HPDE6-E6E7 (cell line): ENCODE results near the gene DBN1.

ENCODE experiments used
- DNase-seq: peaks from one replicate; pipeline ENCODE4 v3.0.0; 2011; ENCODE audit warnings: missing footprints; ENCODE audit errors: extremely low spot score

The DBN1 gene

GRCh38 chr5:177443144-177443983 lies 30.1 kb downstream of the DBN1 start:
- DNase-seq = no peak

- DNase-seq = no peak
Observed at GRCh38 chr5:177442066-177442826, 31.2 kb downstream of the DBN1 start.

GRCh38 chr5:177440990-177441780 lies 32.2 kb downstream of the DBN1 start:
- DNase-seq = no peak

- no peak for DNase-seq
Observed at GRCh38 chr5:177440211-177440989, 33.0 kb downstream of the DBN1 start.

GRCh38 chr5:177439518-177440053 lies 33.8 kb downstream of the DBN1 start:
- no peak for DNase-seq

GRCh38 chr5:177438468-177438867 lies 35.0 kb downstream of the DBN1 start:
- no peak for DNase-seq

GRCh38 chr5:177437623-177438022 lies 35.8 kb downstream of the DBN1 start:
- DNase-seq = no peak

GRCh38 chr5:177435847-177436536 lies 37.4 kb downstream of the DBN1 start:
- DNase-seq = no peak

- DNase-seq = no peak
Observed at GRCh38 chr5:177434942-177435738, 38.3 kb downstream of the DBN1 start.

- DNase-seq = no peak
Observed at GRCh38 chr5:177434437-177434836, 39.0 kb downstream of the DBN1 start.

GRCh38 chr5:177433658-177434217 lies 39.7 kb downstream of the DBN1 start:
- no peak for DNase-seq

GRCh38 chr5:177432839-177433657 lies 40.4 kb downstream of the DBN1 start:
- no peak for DNase-seq

- no peak for DNase-seq
Observed at GRCh38 chr5:177432143-177432838, 41.1 kb downstream of the DBN1 start.

GRCh38 chr5:177431317-177432142 lies 41.9 kb downstream of the DBN1 start:
- no peak for DNase-seq

GRCh38 chr5:177430972-177431316 lies 42.5 kb downstream of the DBN1 start:
- DNase-seq = no peak

- no peak for DNase-seq
Observed at GRCh38 chr5:177430140-177430951, 43.1 kb downstream of the DBN1 start.
